IPS DF 6.9 (cell line): ENCODE measurements around the gene ZNF609.

Source experiments
- DNase-seq: peaks from one replicate; pipeline ENCODE4 v3.0.0-alpha.2; 2013; ENCODE audit warnings: low read depth, low spot score
- H3K27ac ChIP-seq: one replicate; pipeline ENCODE4 v1.5.1; 2013; ENCODE audit warnings: low read length, control low read depth
- H3K27me3 ChIP-seq: 2 replicates; pipeline ENCODE4 v1.6.1; 2013; ENCODE audit warnings: mild to moderate bottlenecking, low read length; ENCODE audit not compliant: control insufficient read depth, insufficient read depth
- H3K36me3 ChIP-seq: 2 replicates; pipeline ENCODE4 v1.6.1; 2013; ENCODE audit warnings: low read length; ENCODE audit not compliant: control insufficient read depth, insufficient read depth
- H3K4me1 ChIP-seq: 2 replicates; pipeline ENCODE4 v1.6.1; 2013; ENCODE audit warnings: low read length; ENCODE audit not compliant: control insufficient read depth, insufficient read depth
- H3K4me3 ChIP-seq: 2 replicates; pipeline ENCODE4 v1.5.1; 2013; ENCODE audit warnings: mild to moderate bottlenecking, low read length
- H3K9me3 ChIP-seq: 2 replicates; pipeline ENCODE4 v1.6.1; 2013; ENCODE audit warnings: low read length, inconsistent platforms; ENCODE audit not compliant: control insufficient read depth, insufficient read depth
- WGBS: extraction: QIAGEN DNeasy Blood & Tissue Kit; methylation state at CpG from one replicate; pipeline ENCODE4 v1.1.7; 2013; ENCODE audit warnings: mixed read lengths, missing lambda C conversion rate; ENCODE audit not compliant: insufficient read length, insufficient coverage; 5-methylcytosine and 5-hydroxymethylcytosine counted together

Gene ZNF609

DNA sequence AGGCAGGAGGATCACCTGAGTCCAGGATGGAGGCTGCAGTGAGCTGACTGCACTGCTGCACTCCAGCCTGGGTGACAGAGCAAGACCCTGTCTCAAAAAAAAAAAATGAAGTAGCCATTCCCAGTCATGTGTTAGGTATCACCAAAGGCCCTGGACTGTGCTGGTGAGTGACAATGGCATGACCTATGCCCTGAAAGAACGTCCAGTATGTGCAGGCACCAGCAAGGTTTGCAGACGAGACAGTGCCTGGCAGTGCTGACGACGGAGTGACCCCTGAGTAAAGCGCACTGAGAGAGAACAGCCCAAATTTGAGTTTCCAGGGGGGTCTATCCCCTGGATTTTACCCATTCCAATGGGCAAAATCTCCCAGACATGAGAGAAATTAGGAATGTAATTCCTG is 269.8 kb downstream of the ZNF609 start:
- WGBS: no CpG with 5 or more reads among the region's 5 CpGs
- peaks cover 16% of the 10 kb centered on the region; the same call in 1 of the 2 replicates for H3K36me3 ChIP-seq
- no peaks in the 10 kb centered on the region for H3K27me3 ChIP-seq

DNA sequence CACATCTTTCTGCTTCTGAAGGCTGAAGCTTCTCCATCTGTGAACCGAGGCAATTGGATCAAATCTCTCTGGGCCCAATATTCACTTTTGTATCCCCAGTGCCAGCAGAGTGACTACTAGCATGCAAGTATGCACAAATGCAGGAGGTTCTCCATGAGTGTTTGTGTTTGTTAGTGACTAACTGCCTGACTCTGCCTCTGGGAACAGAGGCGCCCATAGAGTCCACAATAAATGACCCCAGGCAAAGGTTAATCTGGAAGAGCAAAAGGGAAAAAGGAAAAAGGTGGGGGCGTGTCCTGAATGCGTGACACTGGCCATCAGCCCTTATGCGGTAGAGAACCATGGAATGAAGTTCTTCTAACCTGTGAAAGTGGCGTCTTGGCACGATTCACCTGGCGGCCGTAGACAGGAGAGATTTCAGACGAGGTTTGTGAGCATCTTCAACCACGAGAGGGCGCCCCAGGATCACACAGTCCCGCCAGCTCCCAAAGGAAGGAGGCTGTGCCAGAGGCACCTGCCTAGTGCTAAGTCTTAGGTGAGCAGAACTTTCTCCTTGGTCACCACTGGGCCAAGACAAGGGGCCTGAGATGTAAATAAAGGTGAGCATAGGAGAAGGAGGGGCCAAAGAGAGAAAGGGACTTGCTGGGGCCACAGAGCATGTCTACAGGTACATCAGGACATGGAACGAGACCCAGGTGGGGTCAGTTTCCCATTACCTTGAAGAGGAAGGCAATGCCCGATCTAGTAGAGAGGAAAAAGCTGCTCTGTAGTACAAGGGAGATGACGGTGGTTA is 270.8 kb downstream of the ZNF609 start:
- Histone ChIP-seq H3K4me1 (peaks cover 8% of the 10 kb centered on the region), H3K36me3 (peaks cover 18% of the 10 kb centered on the region; the same call in 1 of the 2 replicates), H3K27me3 (no peaks in the 10 kb centered on the region), H3K4me3 (no peak overlapping the region), H3K27ac (no peak overlapping the region), H3K9me3 (no peaks in the 10 kb centered on the region)
- no CpG with 5 or more reads among the region's 16 CpGs for WGBS
- DNase-seq: peak; percentile 67

More for the DNA sequence above, 269.8 kb downstream of the ZNF609 start:
- no peak for DNase-seq
- H3K4me3 ChIP-seq: no peak overlapping the region
- no peaks in the 10 kb centered on the region for H3K9me3 ChIP-seq
- peaks cover 8% of the 10 kb centered on the region for H3K4me1 ChIP-seq
- H3K27ac ChIP-seq: no peak overlapping the region

DNA sequence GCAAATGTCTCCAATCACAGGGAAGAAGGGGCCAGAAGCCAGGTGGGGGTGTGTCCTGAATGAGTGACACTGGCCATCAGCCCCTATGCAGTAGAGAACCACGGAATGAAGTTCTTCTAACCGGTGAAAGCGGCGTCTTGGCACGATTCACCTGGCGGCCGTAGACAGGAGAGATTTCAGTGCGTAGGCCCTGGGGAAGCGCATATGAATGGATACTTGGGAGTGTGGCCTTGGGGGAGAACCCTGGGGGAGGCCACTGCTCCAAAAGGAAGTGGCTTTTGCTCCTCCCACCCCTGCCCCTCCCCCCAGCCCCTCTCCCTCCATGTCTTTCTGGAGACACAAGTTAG is 271.4 kb downstream of the ZNF609 start:
- no peak for DNase-seq
- H3K27me3 ChIP-seq: no peaks in the 10 kb centered on the region
- H3K36me3 ChIP-seq: peaks cover 18% of the 10 kb centered on the region; the same call in 1 of the 2 replicates
- H3K9me3 ChIP-seq: no peaks in the 10 kb centered on the region
- no peak overlapping the region for H3K27ac ChIP-seq
- H3K4me3 ChIP-seq: no peak overlapping the region
- H3K4me1 ChIP-seq: peaks cover 8% of the 10 kb centered on the region
- no CpG with 5 or more reads among the region's 9 CpGs for WGBS

DNA sequence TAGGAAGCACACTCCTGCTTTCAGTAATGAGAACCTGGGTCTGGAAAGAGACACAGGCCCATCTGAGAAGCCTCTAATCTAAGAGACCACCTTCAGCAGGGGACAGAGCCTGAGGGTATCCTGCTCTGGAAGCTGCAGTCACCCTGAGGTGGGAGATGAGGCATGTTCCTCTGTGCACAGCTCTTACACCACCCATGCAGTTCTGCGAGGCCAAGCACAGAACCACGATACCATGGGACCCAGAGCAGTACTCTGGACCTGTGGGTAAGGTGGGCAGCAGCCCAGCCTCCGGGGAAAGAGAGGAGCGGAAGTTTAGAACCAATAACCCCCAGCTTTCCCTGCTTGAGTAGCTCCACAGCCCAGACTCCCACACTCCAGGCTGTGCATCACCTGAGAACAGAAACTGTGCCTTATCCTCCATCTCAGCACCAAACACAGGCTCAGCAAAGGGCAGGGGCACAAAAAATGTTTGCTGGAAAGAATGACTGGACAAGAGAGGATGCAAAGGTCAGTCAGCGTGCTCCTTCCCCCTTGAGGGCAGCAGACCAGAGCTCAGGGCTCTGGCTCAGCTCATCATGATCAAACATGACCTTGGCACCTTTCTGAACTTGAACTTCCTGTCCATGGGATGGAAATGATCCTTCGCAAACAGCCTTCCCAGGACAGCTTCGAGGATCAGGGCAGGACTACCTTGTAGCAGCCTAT is 271.9 kb downstream of the ZNF609 start:
- Histone ChIP-seq H3K36me3 (peaks cover 17% of the 10 kb centered on the region; the same call in 1 of the 2 replicates), H3K27ac (peak overlapping the region; percentile 90), H3K4me1 (peaks cover 8% of the 10 kb centered on the region), H3K27me3 (no peaks in the 10 kb centered on the region), H3K4me3 (no peak overlapping the region), H3K9me3 (no peaks in the 10 kb centered on the region)
- DNase-seq: no peak
- WGBS: no CpG with 5 or more reads among the region's 7 CpGs
